Measurements from ENCODE around the gene CD33. TPM values are rescaled to one million over a fixed set of nuclear protein-coding genes. Genes with fewer than 3 reads are reported as not detected.

CD33 gene
- total and polyA plus RNA-seq, 7 donors, result 0.24 to 3.1 (median 2.0) TPM

GRCh38 chr19:51185069-51185867, 39.6 kb upstream of the CD33 start:
- no peaks in the 10 kb centered on the region for H3K4me1 ChIP-seq
- ATAC-seq (no peak), DNase-seq (no peak)
- intact Hi-C loops (cut with DNase I), result no loop called here
- H3K27me3 ChIP-seq (ENCODE audit: insufficient read depth in 3 of 3, low read length in 2 of 3), result peaks cover 0 to 3% (median 2%) of the 10 kb centered on the region in 3 donors
- no peak overlapping the region for H3K4me3 ChIP-seq
- TF ChIP-seq CTCF (IDR thresholded peaks at IDR 0.05), result no peak
- H3K27ac ChIP-seq, result no peak overlapping the region
- no peaks in the 10 kb centered on the region for H3K9me3 ChIP-seq
- WGBS, 3 donors, result 73 to 84% (median 78%) methylated on average over 23 to 25 of the region's 25 CpGs
- H3K36me3 ChIP-seq (ENCODE audit: insufficient read depth in 1 of 2, low read depth in 1 of 2), result no peaks in the 10 kb centered on the region

DNA sequence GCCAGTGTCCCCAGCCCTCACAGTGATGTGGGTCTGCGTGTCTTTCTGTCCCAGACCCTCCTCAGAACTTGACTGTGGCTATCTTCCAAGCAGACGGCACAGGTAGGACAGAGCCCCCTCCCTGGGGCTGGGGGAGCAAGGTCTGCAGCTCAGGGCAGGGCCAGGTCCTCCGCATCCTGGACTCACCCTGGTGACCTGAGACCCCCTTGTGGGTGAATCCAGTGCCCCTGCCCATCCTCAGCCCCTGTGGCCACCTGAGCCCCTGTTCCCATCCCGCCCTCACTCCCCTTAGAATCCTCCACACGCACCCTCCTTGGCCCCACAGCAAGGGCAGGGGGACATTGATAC, 39.0 kb upstream of the CD33 start:
- intact Hi-C loops (cut with DNase I), result no loop called here
- H3K4me3 ChIP-seq, result no peak overlapping the region
- no peaks in the 10 kb centered on the region for H3K4me1 ChIP-seq
- DNase-seq (no peak), ATAC-seq (no peak)
- no peaks in the 10 kb centered on the region for H3K9me3 ChIP-seq
- no peak overlapping the region for H3K27ac ChIP-seq
- peaks cover 0 to 3% (median 2%) of the 10 kb centered on the region in 3 donors for H3K27me3 ChIP-seq (ENCODE audit: insufficient read depth in 3 of 3, low read length in 2 of 3)
- WGBS, 3 donors, result 72 to 81% (median 77%) methylated on average over 5 of the region's 5 CpGs
- no peak for TF ChIP-seq CTCF (IDR thresholded peaks at IDR 0.05)
- no peaks in the 10 kb centered on the region for H3K36me3 ChIP-seq (ENCODE audit: insufficient read depth in 1 of 2, low read depth in 1 of 2)

- no peak for DNase-seq
- 65 to 69% (median 65%) methylated on average over 13 of the region's 13 CpGs for WGBS, 3 donors
- no peak for ATAC-seq
- no peaks in the 10 kb centered on the region for H3K36me3 ChIP-seq (ENCODE audit: insufficient read depth in 1 of 2, low read depth in 1 of 2)
- H3K9me3 ChIP-seq, result no peaks in the 10 kb centered on the region
- intact Hi-C loops (cut with DNase I), result no loop called here
- H3K4me1 ChIP-seq, result no peaks in the 10 kb centered on the region
- peaks cover 0 to 3% (median 2%) of the 10 kb centered on the region in 3 donors for H3K27me3 ChIP-seq (ENCODE audit: insufficient read depth in 3 of 3, low read length in 2 of 3)
- H3K4me3 ChIP-seq, result no peak overlapping the region
- no peak for TF ChIP-seq CTCF (IDR thresholded peaks at IDR 0.05)
- no peak overlapping the region for H3K27ac ChIP-seq
These were observed 38.6 kb upstream of the CD33 start for GRCh38 chr19:51186323-51186722.

DNA sequence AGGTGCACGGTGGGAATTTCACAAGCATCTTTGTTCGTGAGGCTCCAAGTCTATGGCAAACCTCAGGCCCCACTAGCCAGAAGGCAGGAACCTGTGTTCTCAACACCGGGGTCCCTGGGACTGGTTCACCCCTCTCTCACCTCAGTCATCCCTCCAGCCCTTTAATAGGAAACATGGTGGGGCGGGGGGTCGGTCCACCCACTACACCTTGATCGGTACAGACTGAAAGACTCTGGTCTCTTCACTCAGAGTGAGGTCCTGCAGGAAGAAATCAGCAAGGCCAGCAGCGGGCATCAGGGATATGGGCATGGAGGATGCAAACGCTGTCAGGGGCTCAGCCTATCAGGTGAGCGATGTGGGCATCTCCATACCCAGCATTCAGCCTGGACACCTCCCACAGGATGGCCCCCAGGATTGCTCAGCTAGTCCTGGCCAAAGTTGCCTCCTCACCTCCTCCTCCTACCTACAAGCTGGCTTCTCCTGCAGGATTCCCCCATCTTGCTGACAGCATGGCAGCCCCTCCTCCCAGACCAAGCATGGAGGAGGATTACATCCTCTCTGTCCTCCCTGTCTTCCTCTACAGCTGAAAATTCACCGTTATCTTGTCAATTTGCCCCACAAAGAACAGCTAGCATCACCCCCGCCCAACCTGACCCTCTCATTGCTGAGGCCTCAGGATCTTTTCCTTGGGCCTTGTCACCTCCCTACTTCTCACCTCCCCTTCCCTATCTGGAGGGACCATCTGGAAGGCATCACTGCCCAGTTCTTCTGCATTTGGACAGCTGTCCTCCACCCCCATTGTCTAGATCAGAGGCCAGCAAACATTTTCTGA, 37.3 kb upstream of the CD33 start:
- Histone ChIP-seq H3K9me3 (no peaks in the 10 kb centered on the region), H3K27ac (no peak overlapping the region), H3K4me3 (no peak overlapping the region), H3K27me3 (ENCODE audit: insufficient read depth in 3 of 3, low read length in 2 of 3) (peaks cover 0 to 3% (median 2%) of the 10 kb centered on the region in 3 donors), H3K4me1 (no peaks in the 10 kb centered on the region), H3K36me3 (ENCODE audit: insufficient read depth in 1 of 2, low read depth in 1 of 2) (no peaks in the 10 kb centered on the region)
- intact Hi-C loops (cut with DNase I), result no loop called here
- TF ChIP-seq CTCF (IDR thresholded peaks at IDR 0.05), result no peak
- WGBS, 3 donors, result 89 to 92% (median 90%) methylated on average over 11 of the region's 11 CpGs
- DNase-seq (no peak), ATAC-seq (no peak)
